HEK293 (cell line): Measurements from ENCODE around the gene IGF1R.

Source experiments
- CTCF ChIA-PET: fragments of 350-600 bp; formaldehyde crosslinking; extraction: SDS; loops from one replicate; lab custom pipeline; 2021; ENCODE audit warnings: antibody characterized with exemption; lab: Yijun Ruan, JAX
- POLR2A ChIA-PET: fragments of 300-600 bp; formaldehyde crosslinking; extraction: SDS; loops from one replicate; lab custom pipeline; 2020; ENCODE audit warnings: antibody characterized with exemption, inconsistent platforms; lab: Yijun Ruan, JAX
- H3K27ac ChIP-seq: fragments of 200-500 bp; sonication (Bioruptor generic); 2 replicates; pipeline ENCODE4 v1.5.1; 2014; ENCODE audit warnings: low read depth, low read length, control low read depth, inconsistent platforms; ENCODE audit errors: extremely low read depth
- H3K36me3 ChIP-seq, 2 experiments: fragments of 200-500 bp in 1 of 2; sonication (Bioruptor generic) in 1 of 2; 1 replicate in 1 of 2; 2 replicates in 1 of 2; pipeline ENCODE4 v1.5.1; 2014 to 2017; ENCODE audit warnings: inconsistent platforms in 2 of 2, low read length in 2 of 2; ENCODE audit not compliant: control insufficient read depth in 2 of 2, insufficient read depth in 1 of 2
- H3K4me1 ChIP-seq: fragments of 200-500 bp; sonication (Bioruptor generic); 2 replicates; pipeline ENCODE4 v1.5.1; 2014; ENCODE audit warnings: mild to moderate bottlenecking, low read length, inconsistent platforms; ENCODE audit not compliant: control insufficient read depth, insufficient read depth
- H3K4me3 ChIP-seq: 2 replicates; pipeline ENCODE4 v1.5.1; 2011; ENCODE audit warnings: low read depth, mild to moderate bottlenecking, control low read depth, low read length, moderate library complexity
- H3K9me3 ChIP-seq: fragments of 200-500 bp; sonication (Bioruptor generic); 2 replicates; pipeline ENCODE4 v1.5.1; 2014; ENCODE audit warnings: low read depth, low read length, inconsistent platforms; ENCODE audit not compliant: control insufficient read depth, insufficient read depth
- BCL11B ChIP-seq: fragments of 450-650 bp; formaldehyde crosslinking; IDR thresholded peaks from 2 replicates; pipeline ENCODE4 v1.5.1; 2016; ENCODE audit warnings: low read depth, missing biosample characterization, missing genetic modification characterization
- HOXD13 ChIP-seq: sonication (generic); formaldehyde crosslinking; IDR thresholded peaks from 2 replicates; pipeline ENCODE4 v1.8.0; 2022; ENCODE audit warnings: missing genetic modification reagents, borderline replicate concordance
- IKZF3 ChIP-seq: fragments of 450-650 bp; IDR thresholded peaks from 2 replicates; pipeline ENCODE4 v1.5.0; 2018; ENCODE audit warnings: missing biosample characterization, mild to moderate bottlenecking, missing genetic modification characterization, moderate library complexity
- KLF16 ChIP-seq: fragments of 450-650 bp; formaldehyde crosslinking; IDR thresholded peaks from 2 replicates; pipeline ENCODE4 v1.5.1; 2017; ENCODE audit warnings: missing biosample characterization, missing genetic modification characterization
- SP3 ChIP-seq: fragments of 450-650 bp; formaldehyde crosslinking; IDR thresholded peaks from 2 replicates; pipeline ENCODE4 v1.5.1; 2016; ENCODE audit warnings: missing biosample characterization, missing genetic modification characterization
- YY1 ChIP-seq: fragments of 450-650 bp; formaldehyde crosslinking; IDR thresholded peaks from 2 replicates; pipeline ENCODE4 v1.5.1; 2018; ENCODE audit warnings: missing biosample characterization, missing genetic modification characterization
- ZBTB26 ChIP-seq: fragments of 450-650 bp; formaldehyde crosslinking; optimal IDR thresholded peaks from 2 replicates; pipeline ENCODE3; 2016; ENCODE audit warnings: missing biosample characterization, mild to moderate bottlenecking, missing genetic modification characterization
- ZFP3 ChIP-seq: fragments of 450-650 bp; formaldehyde crosslinking; IDR thresholded peaks from 2 replicates; pipeline ENCODE4 v1.5.1; 2016; ENCODE audit warnings: low read depth, missing biosample characterization, missing genetic modification characterization
- ZNF138 ChIP-seq: fragments of 450-650 bp; formaldehyde crosslinking; IDR thresholded peaks from 2 replicates; pipeline ENCODE4 v1.5.1; 2016; ENCODE audit warnings: missing biosample characterization, missing genetic modification characterization, borderline replicate concordance
- ZNF169 ChIP-seq: fragments of 450-650 bp; formaldehyde crosslinking; IDR thresholded peaks from 2 replicates; pipeline ENCODE4 v1.5.1; 2016; ENCODE audit warnings: missing biosample characterization, missing genetic modification characterization
- ZNF211 ChIP-seq: fragments of 450-650 bp; formaldehyde crosslinking; IDR thresholded peaks from 2 replicates; pipeline ENCODE4 v1.5.1; 2016; ENCODE audit warnings: low read depth, missing biosample characterization, missing genetic modification characterization
- ZNF214 ChIP-seq: fragments of 450-650 bp; formaldehyde crosslinking; IDR thresholded peaks from 2 replicates; pipeline ENCODE4 v1.5.1; 2017; ENCODE audit warnings: missing biosample characterization, mild to moderate bottlenecking, missing genetic modification characterization, borderline replicate concordance
- ZNF24 ChIP-seq: fragments of 450-650 bp; formaldehyde crosslinking; IDR thresholded peaks from 2 replicates; pipeline ENCODE4 v1.5.1; 2016; ENCODE audit warnings: missing biosample characterization, missing genetic modification characterization
- ZNF341 ChIP-seq: fragments of 450-650 bp; formaldehyde crosslinking; IDR thresholded peaks from 2 replicates; pipeline ENCODE4; 2016; ENCODE audit warnings: low read depth, missing biosample characterization, missing genetic modification characterization
- ZNF530 ChIP-seq: fragments of 450-650 bp; formaldehyde crosslinking; IDR thresholded peaks from 2 replicates; pipeline ENCODE4 v1.5.1; 2016; ENCODE audit warnings: low read depth, missing biosample characterization, missing genetic modification characterization
- ZNF596 ChIP-seq: fragments of 450-650 bp; IDR thresholded peaks from 2 replicates; pipeline ENCODE4 v1.5.0; 2018; ENCODE audit warnings: missing biosample characterization, mild to moderate bottlenecking, missing genetic modification characterization, moderate library complexity
- ZNF610 ChIP-seq: fragments of 450-650 bp; formaldehyde crosslinking; IDR thresholded peaks from 2 replicates; pipeline ENCODE4 v1.5.1; 2016; ENCODE audit warnings: missing biosample characterization, missing genetic modification characterization, borderline replicate concordance
- ZNF621 ChIP-seq: fragments of 450-650 bp; formaldehyde crosslinking; IDR thresholded peaks from 2 replicates; pipeline ENCODE4 v1.5.1; 2017; ENCODE audit warnings: missing biosample characterization, missing genetic modification characterization
- ZNF704 ChIP-seq: fragments of 450-650 bp; formaldehyde crosslinking; IDR thresholded peaks from 2 replicates; pipeline ENCODE4 v1.5.1; 2016; ENCODE audit warnings: missing biosample characterization, missing genetic modification characterization
- ZNF747 ChIP-seq: fragments of 450-650 bp; formaldehyde crosslinking; IDR thresholded peaks from 2 replicates; pipeline ENCODE4 v1.5.1; 2016; ENCODE audit warnings: missing biosample characterization, missing genetic modification characterization

The IGF1R gene

GRCh38 chr15:98764291-98764690, 116.0 kb downstream of the IGF1R start:
- Histone ChIP-seq H3K36me3 (no peaks in the 10 kb centered on the region; a peak in 1 of 3 replicates), H3K4me1 (peaks cover 15% of the 10 kb centered on the region), H3K4me3 (no peak overlapping the region), H3K9me3 (no peaks in the 10 kb centered on the region), H3K27ac (no peak overlapping the region)
- ChIA-PET POLR2A (no interaction called here), CTCF (no interaction called here)
- TF ChIP-seq KLF16 (no peak), ZNF341 (tag by site-specific recombination) (no peak), ZNF24 (no peak), ZNF169 (no peak), ZNF747 (tag by site-specific recombination) (no peak), ZNF138 (tag by site-specific recombination) (no peak), SP3 (tag by site-specific recombination) (no peak)

GRCh38 chr15:98765610-98766009, 117.3 kb downstream of the IGF1R start:
- no peaks in the 10 kb centered on the region for H3K9me3 ChIP-seq
- ChIA-PET POLR2A (no interaction called here), CTCF (interaction anchor here (1.0 kb wide), 1 partner anchor 63 kb away, joined by 5 read pairs; no protein-coding TSS in a partner anchor)
- H3K4me1 ChIP-seq: peaks cover 6% of the 10 kb centered on the region
- H3K27ac ChIP-seq: no peak overlapping the region
- no peak overlapping the region for H3K4me3 ChIP-seq
- no peaks in the 10 kb centered on the region; a peak in 1 of 3 replicates for H3K36me3 ChIP-seq
- no peak for TF ChIP-seq ZNF621 (tag by site-specific recombination)
- TF ChIP-seq ZBTB26 (tag by site-specific recombination): no peak
- no peak for TF ChIP-seq ZNF704 (tag by site-specific recombination)

- no peaks in the 10 kb centered on the region for H3K36me3 ChIP-seq
- H3K4me3 ChIP-seq: no peak overlapping the region
- ChIA-PET CTCF (no interaction called here), POLR2A (no interaction called here)
- TF ChIP-seq ZNF214 (tag by site-specific recombination) (no peak), ZFP3 (tag by site-specific recombination) (no peak), ZNF610 (tag by site-specific recombination) (no peak), ZNF211 (tag by site-specific recombination) (no peak), YY1 (tag by site-specific recombination) (no peak), BCL11B (tag by site-specific recombination) (no peak), KLF16 (no peak), ZNF530 (tag by site-specific recombination) (no peak), ZNF596 (tag by site-specific recombination) (no peak), SP3 (tag by site-specific recombination) (no peak), HOXD13 (CRISPR knock-in tag) (no peak), IKZF3 (no peak)
- no peak overlapping the region for H3K27ac ChIP-seq
- H3K9me3 ChIP-seq: no peaks in the 10 kb centered on the region
- H3K4me1 ChIP-seq: peaks cover 20% of the 10 kb centered on the region
Observed at GRCh38 chr15:98767692-98768091, 119.4 kb downstream of the IGF1R start.
